G401.6 (cell line): Measurements from ENCODE around the gene RNPEPL1.
A peak's percentile ranks its signal among the peaks of the same experiment; 100 is the strongest.

ENCODE experiments used
- FAIRE-seq: peaks from 2 replicates; lab custom pipeline; 2012; peaks lifted over from hg19 to GRCh38; lab: Jason Lieb, UNC

RNPEPL1 gene

DNA sequence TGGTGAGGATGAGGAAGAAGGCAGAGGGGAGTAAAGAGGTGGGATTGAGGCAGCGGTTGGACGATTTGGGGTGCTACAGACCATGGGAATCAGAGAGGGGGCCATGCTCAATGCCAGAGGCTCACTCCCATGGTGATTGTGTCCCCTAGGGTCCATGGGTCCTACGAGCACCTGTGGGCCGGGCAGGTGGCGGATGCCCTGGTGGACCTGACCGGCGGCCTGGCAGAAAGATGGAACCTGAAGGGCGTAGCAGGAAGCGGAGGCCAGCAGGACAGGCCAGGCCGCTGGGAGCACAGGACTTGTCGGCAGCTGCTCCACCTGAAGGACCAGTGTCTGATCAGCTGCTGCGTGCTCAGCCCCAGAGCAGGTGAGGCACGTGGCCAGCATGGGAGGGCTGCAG is 23.5 kb downstream of the RNPEPL1 start:
- FAIRE-seq: no peak

DNA sequence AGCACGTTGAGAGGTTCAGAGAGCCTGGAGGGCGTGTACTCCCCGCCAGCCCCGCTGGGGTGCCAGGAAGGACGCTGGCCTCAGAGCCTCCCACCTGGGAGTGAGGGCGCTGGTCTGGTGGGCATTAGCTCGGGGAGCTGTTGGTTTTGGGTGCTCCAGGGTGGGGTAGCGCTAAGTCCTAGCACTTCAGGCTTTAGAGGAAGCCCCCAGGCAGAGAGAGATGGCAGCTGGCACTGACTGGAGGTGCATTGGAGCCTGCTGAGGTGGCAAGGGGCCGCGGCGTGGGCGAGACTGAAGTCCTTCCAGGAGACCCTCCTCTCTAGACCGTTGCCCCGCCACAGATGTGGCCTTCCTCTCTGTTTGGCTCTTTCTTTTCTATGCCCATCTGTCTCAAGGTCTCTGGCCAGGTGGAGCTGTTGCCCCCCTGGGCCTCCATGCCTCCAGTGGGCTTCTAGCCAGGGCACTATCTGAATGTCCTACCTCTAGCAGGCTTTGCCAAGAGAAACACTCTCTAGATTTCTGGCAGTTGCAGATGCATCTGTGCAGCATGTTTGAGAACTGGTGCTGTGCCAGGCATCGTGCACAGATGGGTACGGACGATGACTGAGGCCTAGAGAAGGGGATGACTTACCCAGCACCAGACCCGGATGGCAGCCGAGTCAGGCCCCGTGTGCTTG is 24.9 kb downstream of the RNPEPL1 start:
- FAIRE-seq: no peak

DNA sequence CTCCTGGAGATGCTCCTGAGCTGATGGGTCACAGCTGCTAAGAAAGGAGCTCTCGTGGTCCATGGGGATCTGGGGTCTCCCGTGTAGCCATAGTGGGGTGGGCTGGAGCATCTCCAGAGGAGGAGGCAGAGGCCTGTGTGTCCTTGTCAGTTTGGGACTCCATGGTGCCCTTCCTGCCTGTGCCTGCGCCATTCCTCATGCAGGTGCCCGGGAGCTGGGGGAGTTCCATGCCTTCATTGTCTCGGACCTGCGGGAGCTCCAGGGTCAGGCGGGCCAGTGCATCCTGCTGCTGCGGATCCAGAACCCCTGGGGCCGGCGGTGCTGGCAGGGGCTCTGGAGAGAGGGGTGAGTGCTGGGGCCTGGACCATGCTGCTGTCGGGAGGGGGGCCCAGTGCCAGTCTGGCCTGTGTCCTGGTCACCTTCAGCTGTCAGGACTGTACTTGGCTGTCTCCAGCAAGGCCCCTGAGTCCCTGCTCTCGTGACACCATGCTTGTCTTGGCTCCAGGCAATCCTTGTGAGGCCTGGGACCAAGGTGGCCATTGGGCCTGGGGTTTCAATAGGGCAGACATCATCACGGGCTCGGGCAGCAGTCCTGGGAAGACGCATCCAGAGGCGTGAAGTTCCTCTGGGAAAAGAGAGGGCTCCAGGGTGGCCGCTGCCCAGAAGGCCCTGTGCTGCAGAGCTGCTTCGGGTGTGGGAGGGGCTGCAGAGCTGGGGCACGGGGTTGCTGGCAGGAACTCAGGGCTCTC is 25.6 kb downstream of the RNPEPL1 start:
- FAIRE-seq: no peak

- no peak for FAIRE-seq
Observed at GRCh38 chr2:240594511-240595380, 26.5 kb downstream of the RNPEPL1 start.

DNA sequence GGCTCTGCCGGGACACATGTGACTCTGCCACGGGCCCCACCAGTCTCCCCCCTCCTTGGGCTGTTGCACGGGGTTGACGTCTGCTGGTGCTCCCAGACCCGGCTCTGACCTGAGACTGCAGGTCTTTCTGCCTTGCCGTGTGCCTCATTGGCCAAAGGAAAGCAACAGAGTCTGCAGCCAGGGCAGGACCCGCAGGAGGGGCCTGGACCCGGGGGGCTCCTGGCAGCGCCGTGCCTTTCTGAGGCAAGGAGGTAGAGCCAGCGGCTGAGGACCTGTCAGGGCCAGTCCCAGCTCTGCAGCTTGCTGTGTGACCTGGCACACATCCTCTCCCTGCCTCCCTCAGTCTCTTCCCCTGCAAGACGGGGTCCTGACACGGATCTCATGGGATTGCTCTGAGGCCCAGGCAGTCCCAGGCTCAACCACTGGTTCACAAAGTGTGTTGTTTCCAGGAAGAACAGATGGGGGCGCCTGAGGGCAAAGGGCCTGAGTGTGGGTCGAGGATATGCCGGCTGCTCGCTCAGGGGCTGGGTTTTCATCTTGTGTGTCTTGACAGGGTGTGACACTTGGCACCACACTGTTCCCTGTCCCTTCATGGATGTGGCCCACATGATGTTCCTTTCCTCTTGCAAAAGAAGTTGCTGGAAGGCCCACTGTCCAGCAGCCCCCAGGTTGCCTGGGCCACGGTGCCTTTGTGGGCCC is 27.2 kb downstream of the RNPEPL1 start:
- FAIRE-seq: peak; percentile 45

- FAIRE-seq: no peak
Observed at GRCh38 chr2:240596080-240596460, 27.8 kb downstream of the RNPEPL1 start.

DNA sequence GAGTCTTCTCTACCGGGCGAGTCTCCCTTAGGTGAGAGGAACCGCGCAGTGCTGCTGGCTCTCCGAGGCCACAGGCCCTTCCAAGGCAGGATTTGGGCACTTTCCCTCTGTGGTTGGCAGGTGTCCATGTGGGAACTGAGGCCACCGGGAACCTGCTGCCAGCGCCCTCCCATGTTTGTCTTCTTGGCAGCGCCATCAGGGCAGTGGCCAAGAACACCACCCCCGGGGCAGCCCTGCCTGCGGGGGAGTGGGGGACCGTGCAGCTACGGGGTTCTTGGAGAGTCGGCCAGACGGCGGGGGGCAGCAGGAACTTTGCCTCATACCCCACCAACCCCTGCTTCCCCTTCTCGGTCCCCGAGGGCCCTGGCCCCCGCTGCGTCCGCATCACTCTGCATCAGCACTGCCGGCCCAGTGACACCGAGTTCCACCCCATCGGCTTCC is 28.2 kb downstream of the RNPEPL1 start:
- no peak for FAIRE-seq

GRCh38 chr2:240597054-240597418 is 28.8 kb downstream of the RNPEPL1 start:
- FAIRE-seq: no peak

GRCh38 chr2:240597419-240598181 is 29.3 kb downstream of the RNPEPL1 start:
- no peak for FAIRE-seq

GRCh38 chr2:240598311-240598911 is 30.1 kb downstream of the RNPEPL1 start:
- no peak for FAIRE-seq

DNA sequence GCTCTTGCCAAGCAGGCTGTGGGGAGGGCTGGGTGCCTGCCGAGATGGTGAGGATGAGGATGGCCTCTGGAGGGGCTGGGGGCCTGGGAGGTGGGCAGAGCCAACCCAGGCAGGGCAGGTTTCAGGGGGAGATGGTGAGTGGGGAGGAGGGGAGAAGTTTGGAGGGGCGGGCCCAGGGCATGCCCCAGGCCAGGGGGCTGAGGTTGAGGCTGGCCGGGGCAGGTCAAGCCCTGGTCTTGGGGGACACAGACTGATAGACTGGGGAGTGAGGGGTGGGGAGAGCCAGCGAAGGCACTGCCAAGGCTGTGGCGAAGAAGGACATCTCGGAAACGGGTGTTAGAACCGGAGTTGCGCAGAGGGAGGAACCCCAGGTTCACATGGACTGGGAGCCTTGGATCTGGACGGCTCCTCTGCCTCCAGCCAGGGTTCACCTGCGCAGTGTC is 30.9 kb downstream of the RNPEPL1 start:
- no peak for FAIRE-seq

GRCh38 chr2:240600451-240600961 is 32.2 kb downstream of the RNPEPL1 start:
- no peak for FAIRE-seq

- no peak for FAIRE-seq
Observed at GRCh38 chr2:240601061-240601830, 33.0 kb downstream of the RNPEPL1 start.

DNA sequence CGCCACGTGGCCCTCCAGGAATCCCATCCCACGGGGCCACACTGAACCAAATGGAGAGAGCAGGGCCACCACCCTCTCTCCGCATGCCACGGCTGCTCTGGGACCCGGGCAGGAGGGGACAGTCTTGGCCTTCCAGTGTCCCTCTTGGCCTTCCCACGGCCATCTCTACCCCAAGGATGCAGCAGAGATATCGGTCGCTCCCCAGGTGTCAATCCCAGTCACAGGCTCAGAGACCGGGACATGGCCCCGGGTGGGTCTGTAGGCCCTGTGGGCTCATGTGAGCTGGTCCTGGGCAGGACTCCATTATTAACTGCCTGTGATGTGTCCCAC is 33.5 kb downstream of the RNPEPL1 start:
- no peak for FAIRE-seq

DNA sequence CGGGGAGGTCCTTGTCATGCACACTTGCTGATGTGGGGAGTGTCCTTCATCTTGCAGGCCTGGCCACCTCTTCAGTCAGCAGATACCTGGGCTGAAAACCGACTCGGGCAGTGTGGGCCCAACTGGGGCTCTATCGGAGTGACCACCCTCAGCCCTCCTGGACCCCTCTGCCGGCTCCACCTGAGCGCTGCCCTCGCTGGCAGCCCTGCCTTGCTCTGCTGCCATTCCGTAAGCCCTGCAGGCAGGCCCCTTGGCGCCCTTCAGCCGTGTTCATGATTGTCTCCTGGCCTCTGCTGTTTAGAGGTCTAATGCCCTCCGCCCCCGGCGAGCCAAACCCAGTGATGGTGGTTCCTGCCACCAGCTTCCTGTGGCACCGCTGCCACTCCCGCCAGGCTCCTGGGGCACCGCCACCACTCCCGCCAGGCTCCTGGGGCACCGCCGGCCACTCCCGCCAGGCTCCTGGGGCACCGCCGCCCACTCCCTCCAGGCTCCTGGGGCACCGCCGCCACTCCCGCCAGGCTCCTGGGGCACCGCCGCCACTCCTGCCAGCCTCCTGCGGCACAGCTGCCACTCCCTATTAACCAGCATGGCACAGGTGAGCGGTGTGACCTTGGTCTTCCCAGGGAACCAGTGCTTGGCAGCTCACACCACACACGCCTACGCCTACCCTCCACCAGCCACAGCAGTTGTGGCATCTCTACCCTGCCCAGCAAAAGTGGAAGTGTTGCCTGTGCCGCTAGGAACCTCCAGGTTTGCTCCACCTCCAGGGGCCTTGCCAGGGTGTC is 34.2 kb downstream of the RNPEPL1 start:
- no peak for FAIRE-seq

- no peak for FAIRE-seq
Observed at GRCh38 chr2:240603081-240603835, 35.0 kb downstream of the RNPEPL1 start.

DNA sequence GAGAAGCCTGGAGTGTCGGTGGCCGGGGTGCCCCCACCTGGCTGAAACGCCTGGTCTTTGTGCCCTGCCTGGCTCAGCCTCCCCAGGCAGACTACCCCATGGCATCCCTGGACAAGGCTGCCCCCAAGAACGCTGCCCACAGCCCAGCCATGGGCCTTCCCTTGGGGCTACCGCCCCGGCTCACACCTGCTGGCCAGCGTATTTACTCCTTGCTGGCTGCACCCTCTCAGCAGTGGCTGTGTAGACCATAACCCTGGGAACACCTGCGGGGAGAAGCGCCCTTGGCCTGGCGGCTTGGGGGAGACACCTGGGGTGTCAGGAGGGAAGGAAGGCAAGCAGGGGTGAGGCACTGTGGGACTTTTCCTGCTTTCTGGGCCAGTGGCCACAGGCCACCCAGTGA is 35.6 kb downstream of the RNPEPL1 start:
- no peak for FAIRE-seq

DNA sequence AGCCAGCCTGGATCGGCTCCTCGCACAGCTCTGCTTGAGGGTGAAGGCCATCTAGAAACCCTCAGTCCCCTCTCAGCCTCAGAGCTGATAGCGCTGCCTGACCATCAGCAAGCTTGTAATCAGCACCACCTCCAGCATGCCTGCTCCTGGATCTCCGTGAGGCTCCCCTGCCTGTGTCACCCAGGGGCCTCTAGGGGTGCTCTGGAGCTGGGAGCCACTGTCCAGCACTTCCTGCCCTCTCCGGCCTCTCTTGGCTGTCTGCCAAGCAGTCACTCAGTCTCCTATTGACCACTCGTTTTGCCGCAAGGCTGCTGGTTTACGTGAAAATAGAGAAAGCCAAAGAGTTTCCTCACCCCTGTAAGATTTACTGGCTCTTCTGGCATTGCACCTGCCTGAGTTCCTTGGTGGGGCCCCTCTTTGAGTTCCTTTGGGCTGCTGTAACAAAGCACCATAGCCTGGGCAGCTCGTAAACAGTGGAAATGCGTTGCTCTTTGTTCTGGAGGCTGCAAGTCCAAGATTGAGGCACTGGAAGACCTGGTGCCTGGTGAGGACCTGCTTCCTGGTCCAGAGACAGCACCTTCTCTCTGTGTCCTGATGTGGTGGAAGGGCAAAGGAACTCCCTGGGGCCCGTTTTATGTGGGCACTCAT is 36.1 kb downstream of the RNPEPL1 start:
- FAIRE-seq: no peak
